CD4-positive, CD25-positive, alpha-beta regulatory T cell (primary cell): Measurements from ENCODE around the gene TXNDC11. TPM values are rescaled to one million over a fixed set of nuclear protein-coding genes. Genes with fewer than 3 reads are reported as not detected.

Source experiments
- ATAC-seq, 2 donors: fragments of 150-1000 bp; cut with Tn5 transposase; one replicate each; pipeline ENCODE4 v1.10.0; 2021; ENCODE audit warnings: low read depth in 2 of 2, moderate number of reproducible peaks in 2 of 2, moderate library complexity in 1 of 2
- DNase-seq, 3 donors: peaks; one replicate each; pipeline versions ENCODE4 v3.0.0 to v3.0.0-alpha.2; 2012 to 2022; ENCODE audit warnings: mixed read lengths in 1 of 3
- H3K27ac ChIP-seq: one replicate; pipeline ENCODE4 v1.7.0; 2013; ENCODE audit warnings: mild to moderate bottlenecking, low read length; ENCODE audit not compliant: insufficient read depth, poor library complexity, severe bottlenecking
- H3K27me3 ChIP-seq: one replicate; pipeline ENCODE4 v1.7.0; 2013; ENCODE audit warnings: low read length; ENCODE audit not compliant: control insufficient read depth, insufficient read depth
- H3K36me3 ChIP-seq: one replicate; pipeline ENCODE4 v1.7.0; 2013; ENCODE audit warnings: mild to moderate bottlenecking, low read length, moderate library complexity; ENCODE audit not compliant: control insufficient read depth, insufficient read depth
- H3K4me1 ChIP-seq: 2 replicates; pipeline ENCODE4 v1.7.0; 2013; ENCODE audit warnings: mild to moderate bottlenecking, low read length; ENCODE audit not compliant: insufficient read depth, control insufficient read depth, poor library complexity, severe bottlenecking
- H3K4me3 ChIP-seq: one replicate; pipeline ENCODE4 v1.7.0; 2013; ENCODE audit warnings: low read depth, mild to moderate bottlenecking, low read length, moderate library complexity
- H3K9me3 ChIP-seq, 2 experiments: 1 replicate in 1 of 2; 2 replicates in 1 of 2; pipeline ENCODE4 v1.7.0; 2013; ENCODE audit warnings: low read length in 2 of 2, mild to moderate bottlenecking in 1 of 2, moderate library complexity in 1 of 2; ENCODE audit not compliant: control insufficient read depth in 2 of 2
- H3K27ac Mint-ChIP-seq, 3 donors: one replicate each; pipeline ENCODE4 v1.8.0; 2020 to 2022; ENCODE audit warnings: mild to moderate bottlenecking in 3 of 3, mixed read lengths in 3 of 3, moderate library complexity in 2 of 3
- H3K27me3 Mint-ChIP-seq: one replicate; pipeline ENCODE4 v1.8.0; 2022; ENCODE audit warnings: mild to moderate bottlenecking, mixed read lengths
- H3K36me3 Mint-ChIP-seq: one replicate; pipeline ENCODE4 v1.8.0; 2020; ENCODE audit warnings: mixed read lengths
- H3K4me1 Mint-ChIP-seq, 4 donors: one replicate each; pipeline ENCODE4 v1.8.0; 2020 to 2022; ENCODE audit warnings: mixed read lengths in 4 of 4, mild to moderate bottlenecking in 1 of 4
- H3K4me3 Mint-ChIP-seq, 4 donors: one replicate each; pipeline ENCODE4 v1.8.0; 2020 to 2022; ENCODE audit warnings: mild to moderate bottlenecking in 4 of 4, mixed read lengths in 4 of 4, moderate library complexity in 3 of 4
- H3K9me3 Mint-ChIP-seq, 7 donors: one replicate each; pipeline ENCODE4 v1.8.0; 2020 to 2022; ENCODE audit warnings: mixed read lengths in 7 of 7, mild to moderate bottlenecking in 3 of 7, moderate library complexity in 2 of 7
- polyA plus RNA-seq, 4 donors: library from polyadenylated mRNA; unstranded; fragments of 300-500 nt; fragmentation: Illumina TruSeq; gene quantifications; one replicate each; pipeline ENCODE4 v1.2.3, GENCODE V29; 2021
- total RNA-seq: library from RNA; stranded (reverse); gene quantifications from one replicate; pipeline ENCODE4 v1.2.3, GENCODE V29; 2022

TXNDC11 gene
- total and polyA plus RNA-seq, 5 donors from 2014 or later, result 64.9 to 178 (median 71.3) TPM

DNA sequence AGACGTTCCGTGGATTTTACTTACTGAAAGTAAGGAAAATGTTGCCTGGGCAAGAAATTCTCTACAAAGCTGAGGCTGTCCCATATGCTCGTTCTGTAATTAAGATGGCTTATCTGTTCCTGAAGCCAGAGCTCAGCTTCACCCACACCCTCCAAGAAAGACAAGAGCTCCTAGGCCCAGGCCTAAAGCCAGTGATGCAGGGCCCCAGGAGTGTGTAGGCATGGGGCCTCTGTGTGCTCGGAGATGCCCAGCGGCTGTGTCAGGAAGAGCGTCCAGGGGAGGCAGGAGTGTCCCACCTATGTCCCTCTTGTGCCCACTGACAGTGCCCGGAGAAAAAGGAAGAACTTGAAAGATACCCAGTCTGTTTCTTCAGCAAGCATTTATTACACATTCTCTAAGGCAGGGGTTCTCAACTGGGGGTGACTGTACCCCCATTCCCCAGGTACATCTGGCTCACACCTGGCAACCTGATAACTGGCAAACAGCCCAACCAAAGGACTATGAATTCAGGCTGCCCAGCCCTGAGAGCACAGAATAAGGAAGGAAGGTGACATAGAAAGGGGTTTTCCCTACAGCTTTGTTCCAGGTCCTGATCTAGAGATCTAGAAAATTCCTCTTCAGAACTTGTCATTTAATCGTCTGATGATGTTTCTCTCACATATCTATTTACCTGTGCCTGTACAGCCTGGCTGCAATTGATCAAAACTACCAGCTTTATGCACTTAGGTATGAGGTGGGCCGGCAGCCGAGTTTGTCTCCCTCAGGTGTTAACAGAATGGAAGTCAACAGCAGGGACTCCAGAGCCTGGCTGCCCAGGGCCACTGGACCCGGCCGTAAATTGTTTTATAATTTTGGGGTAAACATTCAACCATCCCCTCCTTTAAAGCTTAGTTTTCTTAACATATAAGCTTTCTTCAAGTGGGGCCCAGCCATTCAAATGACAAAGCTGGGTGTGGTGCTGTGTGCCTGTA lies 62.4 kb downstream of the TXNDC11 start:
- Histone ChIP-seq H3K36me3 (peaks cover 79% of the 10 kb centered on the region), H3K27ac (no peak overlapping the region), H3K27me3 (no peaks in the 10 kb centered on the region), H3K4me1 (peaks cover 39% of the 10 kb centered on the region), H3K4me3 (no peak overlapping the region), H3K9me3 (no peaks in the 10 kb centered on the region)
- Mint-ChIP-seq H3K9me3 (no peaks in the 10 kb centered on the region), H3K27me3 (no peaks in the 10 kb centered on the region), H3K36me3 (peaks cover 38% of the 10 kb centered on the region), H3K4me1 (peaks cover 9 to 74% (median 56%) of the 10 kb centered on the region in 4 donors), H3K27ac (peak overlapping the region; percentile 85 to 93 (median 85)), H3K4me3 (peak overlapping the region in 3 of 4 donors; percentile 29 to 68 (median 43))
- DNase-seq, result no peak
- ATAC-seq, result no peak

DNA sequence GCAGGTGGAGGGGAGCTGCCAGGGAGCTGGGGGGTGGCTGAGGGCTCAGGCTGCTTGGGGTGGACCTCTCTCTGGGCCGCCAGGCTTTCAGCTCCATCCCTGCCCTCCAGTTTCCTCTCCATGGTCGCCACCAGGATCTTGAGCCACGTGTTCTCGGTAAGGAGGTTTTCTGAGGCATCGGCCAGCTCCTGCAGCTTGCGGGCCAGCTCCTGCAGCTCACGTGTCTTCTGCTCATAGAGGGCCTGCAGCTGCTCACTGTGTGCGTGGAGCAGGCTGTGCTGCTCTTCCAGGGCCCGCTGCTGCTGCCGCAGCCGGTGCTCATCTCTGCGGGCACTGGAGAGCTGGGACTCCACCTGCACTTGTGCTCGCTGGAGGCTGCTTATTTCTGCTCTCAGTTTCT lies 63.4 kb downstream of the TXNDC11 start:
- no peak overlapping the region for H3K4me3 ChIP-seq
- no peaks in the 10 kb centered on the region for H3K9me3 ChIP-seq
- H3K36me3 ChIP-seq, result peaks cover 69% of the 10 kb centered on the region
- no peaks in the 10 kb centered on the region for H3K27me3 ChIP-seq
- Mint-ChIP-seq H3K9me3 (no peaks in the 10 kb centered on the region), H3K4me3 (peak overlapping the region in 1 of 4 donors; percentile 68), H3K27ac (peak overlapping the region in 2 of 3 donors; percentile 69 to 78), H3K4me1 (peaks cover 9 to 79% (median 60%) of the 10 kb centered on the region in 4 donors), H3K36me3 (peaks cover 34% of the 10 kb centered on the region), H3K27me3 (no peaks in the 10 kb centered on the region)
- ATAC-seq (no peak), DNase-seq (no peak)
- no peak overlapping the region for H3K27ac ChIP-seq
- H3K4me1 ChIP-seq, result peaks cover 42% of the 10 kb centered on the region

- Mint-ChIP-seq H3K4me1 (peaks cover 9 to 87% (median 58%) of the 10 kb centered on the region in 4 donors), H3K9me3 (no peaks in the 10 kb centered on the region), H3K36me3 (peaks cover 24% of the 10 kb centered on the region), H3K27ac (peak overlapping the region in 2 of 3 donors; percentile 88 to 92), H3K4me3 (peak overlapping the region in 2 of 4 donors; percentile 2 to 43), H3K27me3 (no peaks in the 10 kb centered on the region)
- H3K27me3 ChIP-seq, result no peaks in the 10 kb centered on the region
- H3K9me3 ChIP-seq, result no peaks in the 10 kb centered on the region
- H3K4me1 ChIP-seq, result peaks cover 45% of the 10 kb centered on the region
- H3K36me3 ChIP-seq, result peaks cover 61% of the 10 kb centered on the region
- no peak for ATAC-seq
- peak overlapping the region; percentile 34 for H3K27ac ChIP-seq
- no peak for DNase-seq
- no peak overlapping the region for H3K4me3 ChIP-seq
Measured at GRCh38 chr16:11677959-11678881, 64.4 kb downstream of the TXNDC11 start.

GRCh38 chr16:11677451-11677951 lies 65.2 kb downstream of the TXNDC11 start:
- Histone ChIP-seq H3K4me1 (peaks cover 51% of the 10 kb centered on the region), H3K9me3 (no peaks in the 10 kb centered on the region), H3K4me3 (no peak overlapping the region), H3K27me3 (no peaks in the 10 kb centered on the region), H3K36me3 (peaks cover 54% of the 10 kb centered on the region), H3K27ac (peak overlapping the region; percentile 34)
- Mint-ChIP-seq H3K4me3 (peak overlapping the region in 3 of 4 donors; percentile 2 to 60 (median 46)), H3K4me1 (peaks cover 9 to 88% (median 58%) of the 10 kb centered on the region in 4 donors), H3K27me3 (no peaks in the 10 kb centered on the region), H3K36me3 (peaks cover 19% of the 10 kb centered on the region), H3K27ac (peak overlapping the region; percentile 44 to 92 (median 88)), H3K9me3 (no peaks in the 10 kb centered on the region)
- DNase-seq (no peak), ATAC-seq (no peak)

DNA sequence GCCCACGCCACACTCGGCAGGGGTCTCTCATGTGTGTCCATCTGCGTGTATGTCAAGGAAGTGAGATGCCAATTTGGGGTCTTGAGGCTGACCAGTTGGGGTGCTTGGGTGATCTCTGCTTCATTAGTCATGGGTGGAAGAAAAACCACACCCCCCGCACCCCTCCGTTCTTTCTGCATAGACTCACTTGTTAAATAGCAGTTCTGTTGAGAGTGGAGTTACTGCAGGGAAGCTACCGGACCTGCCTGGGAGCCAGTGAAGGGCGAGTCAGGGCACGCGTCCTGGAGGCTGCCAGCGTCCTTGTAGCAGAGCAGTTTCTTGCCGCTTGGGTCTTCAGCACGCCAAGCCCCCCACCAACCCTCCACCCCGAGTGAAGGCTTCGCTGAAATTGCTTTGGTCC lies 65.9 kb downstream of the TXNDC11 start:
- H3K4me3 Mint-ChIP-seq, result peak overlapping the region in 2 of 4 donors; percentile 2 to 35

DNA sequence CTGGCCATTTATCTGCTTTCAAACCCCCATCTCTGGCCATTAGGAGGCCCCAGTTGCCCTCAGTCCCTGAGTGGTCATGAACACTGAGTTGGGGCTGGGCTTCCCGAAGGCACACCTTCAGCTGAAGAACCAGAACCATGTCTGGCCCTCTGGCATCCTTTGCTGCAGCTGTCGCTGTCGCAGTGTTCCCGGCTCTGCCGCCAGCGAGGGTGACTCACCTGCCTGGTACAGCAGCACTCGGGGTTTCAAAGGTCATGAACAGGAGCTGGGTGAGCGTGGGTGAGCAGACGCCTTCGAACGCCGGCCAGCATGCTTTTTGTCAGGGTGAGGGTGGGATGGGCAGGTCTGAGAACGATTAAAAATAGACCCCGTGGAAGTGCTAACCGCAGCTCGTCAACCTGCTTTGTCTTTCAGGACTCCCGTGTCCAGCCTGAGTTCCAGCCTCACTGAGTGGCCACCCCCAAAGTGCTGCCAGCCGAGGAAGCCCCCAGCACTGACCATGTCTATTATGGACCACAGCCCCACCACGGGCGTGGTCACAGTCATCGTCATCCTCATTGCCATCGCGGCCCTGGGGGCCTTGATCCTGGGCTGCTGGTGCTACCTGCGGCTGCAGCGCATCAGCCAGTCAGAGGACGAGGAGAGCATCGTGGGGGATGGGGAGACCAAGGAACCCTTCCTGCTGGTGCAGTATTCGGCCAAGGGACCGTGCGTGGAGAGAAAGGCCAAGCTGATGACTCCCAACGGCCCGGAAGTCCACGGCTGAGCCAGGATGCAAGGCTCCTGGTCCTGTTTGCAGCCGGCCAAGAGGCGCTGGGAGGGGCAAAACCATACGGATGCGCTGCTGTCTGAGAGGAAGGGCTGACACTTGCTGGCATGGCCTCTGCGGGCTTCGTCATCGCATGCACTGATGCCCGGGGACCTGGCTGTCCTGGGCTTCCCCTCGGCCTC lies 66.8 kb downstream of the TXNDC11 start:
- no peaks in the 10 kb centered on the region for H3K9me3 ChIP-seq
- peaks cover 0 to 88% (median 52%) of the 10 kb centered on the region in 4 donors for H3K4me1 Mint-ChIP-seq
- peak overlapping the region in 3 of 4 donors; percentile 48 to 71 (median 63) for H3K4me3 Mint-ChIP-seq
- peak overlapping the region; percentile 67 for H3K27ac ChIP-seq
- H3K27ac Mint-ChIP-seq, result peak overlapping the region; percentile 78 to 90 (median 81)
- peaks cover 53% of the 10 kb centered on the region for H3K4me1 ChIP-seq
- no peak overlapping the region for H3K4me3 ChIP-seq
- peaks cover 19% of the 10 kb centered on the region for H3K36me3 Mint-ChIP-seq
- DNase-seq (peak in 1 of 3 donors; percentile 34), ATAC-seq (peak; percentile 70 to 73)
- H3K36me3 ChIP-seq, result peaks cover 47% of the 10 kb centered on the region
- H3K27me3 ChIP-seq, result no peaks in the 10 kb centered on the region
- no peaks in the 10 kb centered on the region for H3K9me3 Mint-ChIP-seq
- H3K27me3 Mint-ChIP-seq, result no peaks in the 10 kb centered on the region

More for the DNA sequence above, 65.9 kb downstream of the TXNDC11 start:
- ATAC-seq, result no peak
- Mint-ChIP-seq H3K4me1 (peaks cover 8 to 88% (median 57%) of the 10 kb centered on the region in 4 donors), H3K36me3 (peaks cover 19% of the 10 kb centered on the region), H3K27me3 (no peaks in the 10 kb centered on the region), H3K27ac (peak overlapping the region in 2 of 3 donors; percentile 44 to 55), H3K9me3 (no peaks in the 10 kb centered on the region)
- Histone ChIP-seq H3K9me3 (no peaks in the 10 kb centered on the region), H3K4me3 (no peak overlapping the region), H3K27ac (no peak overlapping the region), H3K4me1 (peaks cover 51% of the 10 kb centered on the region), H3K36me3 (peaks cover 50% of the 10 kb centered on the region), H3K27me3 (no peaks in the 10 kb centered on the region)
- no peak for DNase-seq
